ENCODE measurements around the gene CA9.
A peak's percentile ranks its signal among the peaks of the same experiment; 100 is the strongest.
"Not testable (repeated sequence)": the region's sequence is repeated elsewhere in the genome, so short reads cannot be mapped to it uniquely, and the experiment has no call there.

The CA9 gene

GRCh38 chr9:35643046-35643445 lies 30.7 kb upstream of the CA9 start:
- H3K36me3 Mint-ChIP-seq = peaks cover 25 to 27% of the 10 kb centered on the region in 2 donors
- H3K4me3 Mint-ChIP-seq = no peak overlapping the region
- H3K9me3 Mint-ChIP-seq = peaks cover 4 to 6% of the 10 kb centered on the region in 2 donors
- ATAC-seq (replicated peaks) = no peak
- peak overlapping the region; percentile 90 for H3K27ac Mint-ChIP-seq
- H3K4me1 Mint-ChIP-seq = peaks cover 55 to 88% of the 10 kb centered on the region in 2 donors
- H3K27me3 Mint-ChIP-seq = no peaks in the 10 kb centered on the region
- no peak for DNase-seq

DNA sequence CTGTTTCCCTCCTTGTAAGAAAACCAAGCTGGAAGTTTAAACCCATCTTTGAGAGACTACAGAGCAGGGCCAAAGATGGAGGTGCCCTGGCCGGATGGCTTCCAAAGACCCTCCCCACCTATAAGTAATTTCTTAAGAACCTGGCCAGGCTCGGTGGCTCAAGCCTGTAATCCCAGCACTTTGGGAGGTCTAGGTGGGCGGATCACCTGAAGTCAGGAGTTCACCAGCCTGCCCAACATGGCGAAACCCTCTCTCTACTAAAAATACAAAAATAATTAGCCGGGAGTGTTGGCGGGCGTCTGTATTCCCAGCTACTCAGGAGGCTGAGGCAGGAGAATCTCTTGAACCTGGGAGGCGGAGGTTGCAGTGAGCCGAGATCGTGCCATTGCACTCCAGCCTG lies 28.0 kb upstream of the CA9 start:
- Mint-ChIP-seq H3K4me1 (peaks cover 62 to 93% of the 10 kb centered on the region in 2 donors), H3K27ac (peak overlapping the region; percentile 91), H3K4me3 (peak overlapping the region; percentile 87 to 100), H3K36me3 (peaks cover 14% of the 10 kb centered on the region in 2 donors)
- not testable (repeated sequence) for H3K9me3 Mint-ChIP-seq; H3K27me3 Mint-ChIP-seq; ATAC-seq (replicated peaks); DNase-seq

- H3K4me1 Mint-ChIP-seq = peaks cover 62 to 93% of the 10 kb centered on the region in 2 donors
- peak overlapping the region; percentile 87 to 100 for H3K4me3 Mint-ChIP-seq
- H3K9me3 Mint-ChIP-seq = peaks cover 0 to 1% of the 10 kb centered on the region in 2 donors
- peak overlapping the region; percentile 91 for H3K27ac Mint-ChIP-seq
- ATAC-seq (replicated peaks) = no peak
- DNase-seq = no peak
- peaks cover 10% of the 10 kb centered on the region in 2 donors for H3K36me3 Mint-ChIP-seq
- H3K27me3 Mint-ChIP-seq = no peaks in the 10 kb centered on the region
These were observed 27.6 kb upstream of the CA9 start for GRCh38 chr9:35646153-35646532.

GRCh38 chr9:35646533-35647265 lies 27.0 kb upstream of the CA9 start:
- ATAC-seq (replicated peaks) (peak; percentile 82 to 84), DNase-seq (peak; percentile 88)
- Mint-ChIP-seq H3K4me1 (peaks cover 60 to 93% of the 10 kb centered on the region in 2 donors), H3K9me3 (peaks cover 0 to 1% of the 10 kb centered on the region in 2 donors), H3K4me3 (peak overlapping the region; percentile 87 to 100), H3K36me3 (peaks cover 9 to 10% of the 10 kb centered on the region in 2 donors), H3K27ac (peak overlapping the region; percentile 91), H3K27me3 (no peaks in the 10 kb centered on the region)

DNA sequence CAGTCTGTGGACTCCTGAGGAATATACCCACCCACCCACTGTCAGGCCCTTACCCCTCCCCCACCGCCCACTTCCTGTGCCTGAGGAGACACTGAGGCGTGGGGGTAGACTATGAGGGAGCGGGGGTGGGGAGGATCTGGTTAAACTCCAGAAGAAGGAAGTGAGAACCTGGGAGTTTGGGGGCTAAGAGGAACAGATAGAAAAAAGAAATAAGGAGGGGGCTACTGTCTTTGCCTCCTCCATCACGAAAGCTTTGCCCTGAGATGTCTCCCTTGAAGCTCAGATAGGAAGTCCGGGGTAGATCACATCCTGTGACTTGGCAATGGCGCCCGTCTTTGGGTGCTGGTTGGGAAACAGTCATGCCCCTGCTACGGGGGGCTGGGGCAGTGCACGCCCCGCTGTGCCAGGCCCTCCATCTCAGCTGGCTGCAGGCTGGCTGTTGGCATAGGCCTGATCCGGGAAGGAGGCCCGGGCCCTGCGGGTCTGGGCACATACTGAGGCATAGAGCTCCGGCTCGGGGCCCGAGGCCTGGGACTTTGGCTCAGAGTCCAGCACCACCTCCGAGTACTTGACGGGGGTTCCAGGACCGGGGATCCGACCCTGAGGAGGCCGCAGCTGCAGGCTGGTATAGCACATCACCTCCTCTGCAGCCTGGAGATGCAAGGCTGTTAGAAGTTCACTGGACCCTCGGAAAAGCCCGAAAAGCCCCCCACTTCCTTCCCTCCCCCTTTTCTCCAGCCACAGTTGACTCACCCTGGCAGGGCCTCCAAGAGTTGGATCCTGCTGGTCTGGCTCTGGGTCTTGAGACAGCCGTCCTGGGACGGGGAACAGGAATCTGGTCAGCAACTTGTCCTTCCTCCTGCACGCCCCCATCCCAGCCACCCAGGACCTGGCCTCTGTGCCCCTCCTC lies 24.0 kb upstream of the CA9 start:
- Mint-ChIP-seq H3K4me3 (peak overlapping the region; percentile 51 to 82), H3K27ac (peak overlapping the region; percentile 87), H3K4me1 (peaks cover 41 to 75% of the 10 kb centered on the region in 2 donors), H3K27me3 (no peaks in the 10 kb centered on the region), H3K9me3 (no peaks in the 10 kb centered on the region), H3K36me3 (peaks cover 1 to 5% of the 10 kb centered on the region in 2 donors)
- ATAC-seq (replicated peaks) (no peak), DNase-seq (no peak)

DNA sequence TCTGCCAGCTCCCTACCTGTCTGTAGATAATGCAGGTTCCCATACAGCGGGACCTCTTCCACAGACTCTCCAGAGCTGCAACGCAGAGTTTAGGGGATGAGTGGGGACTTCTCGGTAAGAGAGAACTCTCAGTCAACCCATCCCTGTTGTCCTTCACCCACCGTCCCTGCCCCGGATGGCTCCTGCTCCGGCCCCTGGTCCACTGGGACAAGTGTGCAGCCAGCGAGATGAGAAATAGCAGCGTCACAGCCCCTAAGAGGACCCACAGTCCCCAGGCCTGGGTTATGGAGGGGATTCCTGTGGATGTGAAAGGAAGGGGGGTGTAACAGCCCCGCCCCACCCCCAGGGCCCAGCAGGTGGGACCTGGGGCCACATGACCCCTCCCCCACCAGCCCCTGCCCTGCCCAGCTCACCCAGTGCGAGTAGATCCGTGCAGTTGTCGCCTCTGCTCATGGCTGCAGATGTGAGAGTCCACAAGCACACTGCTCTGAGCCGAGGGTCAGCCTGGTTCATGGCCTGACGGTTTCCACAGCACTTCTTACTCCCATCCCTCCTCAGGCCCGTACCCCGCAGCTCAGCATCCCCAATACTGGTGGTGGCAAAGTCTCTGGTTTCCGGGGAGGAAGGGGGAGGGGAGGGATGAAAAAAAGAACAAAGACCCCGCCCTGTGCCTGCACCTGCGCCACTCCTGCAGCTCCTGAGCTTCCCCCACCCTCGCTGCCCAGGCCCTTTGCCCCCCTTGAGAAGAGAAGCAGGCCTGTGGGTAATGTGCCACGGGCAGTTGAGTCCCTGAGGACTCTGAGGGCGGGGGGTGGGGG lies 23.2 kb upstream of the CA9 start, which contains the start of gene SIT1:
Gene SIT1, minus strand, starts transcription at position 591 of the 818 bp plus-strand sequence. Its CDS starts 78 bp downstream, at position 513.
- peak within 1 kb of the TSS; percentile 87 for H3K27ac Mint-ChIP-seq
- ATAC-seq (replicated peaks) (no peak), DNase-seq (no peak)
- H3K4me1 Mint-ChIP-seq = peaks cover 41 to 67% of the 10 kb centered on the region in 2 donors
- peaks cover 0 to 4% of the 10 kb centered on the region in 2 donors for H3K36me3 Mint-ChIP-seq
- H3K9me3 Mint-ChIP-seq = no peaks in the 10 kb centered on the region
- no peaks in the 10 kb centered on the region for H3K27me3 Mint-ChIP-seq
- H3K4me3 Mint-ChIP-seq = peak within 1 kb of the TSS; percentile 51 to 82

DNA sequence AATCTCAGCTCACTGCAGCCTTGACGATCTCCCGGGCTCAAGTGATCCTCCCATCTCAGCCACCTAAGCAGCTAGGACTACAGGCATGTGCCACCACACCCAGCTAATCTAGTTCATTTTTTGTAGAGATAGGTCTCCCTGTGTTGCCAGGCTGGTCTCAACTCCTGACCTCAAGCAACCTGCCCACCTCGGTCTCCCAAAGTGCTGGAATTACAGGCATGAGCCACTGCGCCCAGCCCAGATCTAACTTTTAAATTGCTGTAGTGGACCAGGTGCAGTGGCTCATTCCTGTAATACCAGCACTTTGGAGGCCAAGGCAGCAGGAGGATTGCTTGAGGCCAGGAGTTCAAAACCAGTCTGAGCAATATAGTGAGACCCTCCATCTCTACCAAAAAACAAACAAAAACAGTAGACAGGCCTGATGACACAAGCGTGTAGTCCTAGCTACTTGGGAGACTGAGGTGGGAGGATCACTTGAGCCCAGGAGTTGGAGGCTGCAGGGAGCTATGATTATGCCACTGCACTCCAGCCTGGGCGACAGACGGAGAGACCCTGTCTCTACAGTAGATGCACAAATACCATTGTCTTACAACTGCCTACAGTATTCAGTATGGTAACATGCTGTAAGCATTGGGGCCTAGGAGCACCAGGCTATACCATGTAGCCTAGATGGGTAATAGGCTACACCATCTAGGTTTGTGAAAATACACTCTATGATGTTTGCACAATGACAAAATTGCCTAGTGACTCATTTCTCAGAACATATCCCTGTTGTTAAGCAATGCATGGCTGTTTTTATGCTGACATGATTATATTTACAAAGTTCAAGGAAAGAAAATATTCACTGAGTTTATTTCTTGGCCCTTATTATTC lies 21.5 kb upstream of the CA9 start:
- H3K4me3 Mint-ChIP-seq = no peak overlapping the region
- ATAC-seq (replicated peaks) = no peak
- H3K27me3 Mint-ChIP-seq = no peaks in the 10 kb centered on the region
- peaks cover 48 to 69% of the 10 kb centered on the region in 2 donors for H3K4me1 Mint-ChIP-seq
- DNase-seq = no peak
- no peaks in the 10 kb centered on the region for H3K36me3 Mint-ChIP-seq
- H3K9me3 Mint-ChIP-seq = no peaks in the 10 kb centered on the region
- no peak overlapping the region for H3K27ac Mint-ChIP-seq

DNA sequence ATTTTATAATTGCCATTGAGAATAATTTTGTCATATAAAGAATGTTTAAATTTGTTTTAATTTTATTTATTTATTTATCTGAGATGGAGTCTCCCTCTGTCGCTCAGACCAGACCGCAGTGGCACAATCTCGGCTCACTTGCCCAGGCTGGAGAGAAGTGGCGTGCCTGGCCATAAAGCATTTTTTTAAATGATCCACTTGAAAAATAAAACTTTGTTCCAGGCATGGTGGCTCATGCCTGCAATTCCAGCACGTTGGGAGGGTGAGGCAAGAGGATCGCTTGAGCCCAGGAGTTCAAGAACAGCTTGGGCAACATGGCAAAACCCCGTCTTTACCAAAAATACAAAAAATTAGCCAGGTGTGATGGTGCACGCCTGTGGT lies 20.9 kb upstream of the CA9 start:
- DNase-seq (no peak), ATAC-seq (replicated peaks) (no peak)
- H3K27ac Mint-ChIP-seq = no peak overlapping the region
- peaks cover 2% of the 10 kb centered on the region in 2 donors for H3K27me3 Mint-ChIP-seq
- no peak overlapping the region for H3K4me3 Mint-ChIP-seq
- peaks cover 0 to under 1% of the 10 kb centered on the region in 2 donors for H3K9me3 Mint-ChIP-seq
- H3K36me3 Mint-ChIP-seq = peaks cover 2 to 4% of the 10 kb centered on the region in 2 donors
- peaks cover 49 to 69% of the 10 kb centered on the region in 2 donors for H3K4me1 Mint-ChIP-seq

DNA sequence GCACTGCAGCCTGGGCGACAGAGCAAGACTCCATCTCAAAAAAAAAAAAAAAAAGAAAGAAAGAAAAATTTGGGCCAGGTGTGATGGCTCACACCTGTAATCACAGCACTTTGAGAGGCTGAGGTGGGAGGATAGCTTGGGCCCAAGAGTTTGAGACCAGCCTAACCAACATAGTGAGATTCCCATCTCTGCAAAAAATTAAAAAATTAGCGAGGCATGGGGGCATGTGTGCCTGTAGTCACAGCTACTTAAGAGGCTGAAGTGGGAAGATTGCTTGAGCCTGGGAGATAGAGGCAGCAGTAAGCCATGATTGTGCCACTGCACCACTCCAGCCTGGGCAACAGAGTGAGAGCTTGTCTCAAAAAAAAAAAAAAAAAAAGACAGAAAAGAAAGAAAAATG lies 20.1 kb upstream of the CA9 start:
- Mint-ChIP-seq H3K4me3 (no peak overlapping the region), H3K36me3 (peaks cover 4 to 6% of the 10 kb centered on the region in 2 donors), H3K27me3 (peaks cover 5% of the 10 kb centered on the region in 2 donors), H3K4me1 (peaks cover 44 to 64% of the 10 kb centered on the region in 2 donors), H3K27ac (no peak overlapping the region), H3K9me3 (peaks cover 0 to 2% of the 10 kb centered on the region in 2 donors)
- DNase-seq = no peak
- ATAC-seq (replicated peaks) = no peak

- Mint-ChIP-seq H3K4me3 (no peak overlapping the region), H3K27ac (peak overlapping the region; percentile 99), H3K9me3 (peaks cover 0 to 2% of the 10 kb centered on the region in 2 donors), H3K27me3 (peaks cover 5% of the 10 kb centered on the region in 2 donors), H3K36me3 (peaks cover 22 to 27% of the 10 kb centered on the region in 2 donors), H3K4me1 (peaks cover 40 to 63% of the 10 kb centered on the region in 2 donors)
- DNase-seq (no peak), ATAC-seq (replicated peaks) (no peak)
These were observed 17.4 kb upstream of the CA9 start for GRCh38 chr9:35656348-35656747.

GRCh38 chr9:35656831-35657545 lies 16.7 kb upstream of the CA9 start:
- peaks cover 44 to 62% of the 10 kb centered on the region in 2 donors for H3K4me1 Mint-ChIP-seq
- ATAC-seq (replicated peaks) (no peak), DNase-seq (no peak)
- peaks cover 5% of the 10 kb centered on the region in 2 donors for H3K27me3 Mint-ChIP-seq
- peaks cover 22 to 30% of the 10 kb centered on the region in 2 donors for H3K36me3 Mint-ChIP-seq
- peak overlapping the region; percentile 99 for H3K27ac Mint-ChIP-seq
- peak overlapping the region; percentile 93 to 95 for H3K4me3 Mint-ChIP-seq
- H3K9me3 Mint-ChIP-seq = peaks cover 0 to 2% of the 10 kb centered on the region in 2 donors

- peaks cover 24 to 35% of the 10 kb centered on the region in 2 donors for H3K36me3 Mint-ChIP-seq
- DNase-seq = peak; percentile 94
- peaks cover 0 to 2% of the 10 kb centered on the region in 2 donors for H3K9me3 Mint-ChIP-seq
- peak within 1 kb of the TSS; percentile 99 for H3K27ac Mint-ChIP-seq
- H3K4me1 Mint-ChIP-seq = peaks cover 50 to 66% of the 10 kb centered on the region in 2 donors
- H3K27me3 Mint-ChIP-seq = peaks cover 5% of the 10 kb centered on the region in 2 donors
- peak within 1 kb of the TSS; percentile 93 to 95 for H3K4me3 Mint-ChIP-seq
- peak; percentile 91 for ATAC-seq (replicated peaks)
These were observed 16.1 kb upstream of the CA9 start, which contains the start of gene RMRP for GRCh38 chr9:35657546-35658136. RMRP (minus strand) TSS chr9:35658019.
